Measurements from ENCODE around the gene HDAC8.
"Not testable (repeated sequence)": the region's sequence is repeated elsewhere in the genome, so short reads cannot be mapped to it uniquely, and the experiment has no call there.

The HDAC8 gene

DNA sequence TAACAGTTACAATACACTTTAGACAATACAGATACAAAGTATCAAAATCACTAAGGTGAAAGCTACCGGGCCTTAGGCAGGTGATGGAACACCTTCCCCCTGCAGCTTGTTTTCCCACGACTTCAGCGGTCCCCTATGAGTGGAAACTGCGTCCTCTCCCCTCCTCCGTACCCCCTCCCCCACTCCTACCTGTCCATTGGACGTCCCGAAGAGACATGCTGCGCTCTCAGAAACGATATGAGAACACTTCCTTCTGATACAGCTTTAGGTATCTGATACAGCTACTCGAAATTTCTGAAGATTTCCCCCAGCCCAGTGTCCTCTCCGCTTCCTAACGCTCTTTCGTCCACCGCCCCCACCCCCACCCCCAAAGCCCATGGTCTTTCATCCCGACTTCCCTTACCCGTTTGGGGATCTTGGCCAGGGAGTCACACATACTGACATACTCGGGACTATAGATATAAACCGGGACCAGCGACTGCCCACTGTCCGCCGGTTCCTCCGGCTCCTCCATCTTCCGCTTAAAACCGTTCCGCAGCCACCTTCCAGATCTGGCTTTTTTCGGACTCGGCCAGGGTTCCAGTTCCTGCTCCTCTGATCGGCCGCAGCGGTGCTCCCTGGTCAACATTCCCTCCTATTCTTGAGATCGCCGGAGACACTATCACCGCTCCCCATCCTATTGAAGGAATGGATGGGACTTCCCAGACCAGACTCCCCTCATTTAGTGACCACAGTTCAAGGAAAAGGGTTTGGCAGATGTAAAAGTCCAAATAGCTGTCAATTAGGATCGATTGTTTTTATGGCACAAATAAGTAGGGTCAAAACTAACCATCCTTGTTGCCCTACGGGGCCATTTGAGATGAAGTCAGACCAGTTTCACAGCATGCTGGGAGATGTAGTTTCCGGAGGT, at the start of gene HDAC8:
Gene HDAC8, minus strand, starts transcription at position 596 of the 910 bp plus-strand sequence. Its CDS starts 82 bp downstream, at position 514.
- Histone ChIP-seq H3K4me3 (ENCODE audit: low read length) (peak within 1 kb of the TSS; percentile 58), H3K9me3 (ENCODE audit: low read length) (no peaks in the 10 kb centered on the region), H3K36me3 (ENCODE audit: insufficient read depth, low read length) (peaks cover 14% of the 10 kb centered on the region), H3K4me1 (ENCODE audit: insufficient read depth, low read length) (no peaks in the 10 kb centered on the region), H3K27me3 (ENCODE audit: insufficient read depth, low read length) (no peaks in the 10 kb centered on the region), H2AFZ (ENCODE audit: low read depth, low read length) (peak within 1 kb of the TSS; percentile 46)

DNA sequence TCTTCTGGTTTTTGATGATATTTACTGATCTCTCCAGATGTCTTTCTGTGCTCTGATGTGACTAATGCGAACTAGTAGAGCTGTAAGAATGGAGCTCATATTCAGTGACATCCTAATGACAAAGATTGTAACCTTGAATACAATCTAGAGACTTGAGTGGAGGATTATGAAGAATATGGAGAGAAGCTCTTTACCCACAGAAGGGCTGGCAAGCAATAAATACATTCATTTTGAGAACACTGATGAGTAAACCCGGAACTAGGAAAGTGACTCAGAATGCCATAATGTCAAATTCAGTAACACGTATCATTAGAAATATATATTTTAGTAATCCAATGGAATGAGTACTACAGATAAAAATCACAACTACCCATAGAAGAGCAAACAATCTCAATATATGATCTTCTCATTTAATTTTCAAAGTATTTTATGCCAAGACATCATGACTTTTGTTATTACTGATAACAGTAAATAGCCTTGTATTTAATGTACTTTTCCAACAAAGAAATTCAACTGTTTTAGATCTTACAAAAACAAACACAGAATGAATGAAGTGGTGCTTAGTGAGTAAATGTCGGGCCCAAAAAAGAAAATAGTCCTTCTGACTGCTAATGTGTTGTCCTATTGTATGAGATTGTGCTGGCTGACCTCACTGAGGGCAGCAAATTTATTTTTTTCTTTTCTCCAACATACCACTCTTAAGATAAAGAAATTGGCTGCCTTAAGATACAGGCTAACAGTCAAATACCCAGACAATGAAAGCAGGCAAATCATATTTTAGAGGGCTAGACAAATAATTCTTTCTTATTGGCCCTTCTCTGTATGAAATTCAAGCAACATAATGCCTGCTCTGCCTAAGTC, 49.2 kb upstream of the HDAC8 start:
- Histone ChIP-seq H3K4me3 (ENCODE audit: low read length) (no peak overlapping the region), H2AFZ (ENCODE audit: low read depth, low read length) (no peak overlapping the region), H3K27me3 (ENCODE audit: insufficient read depth, low read length) (peaks cover 3% of the 10 kb centered on the region), H3K4me1 (ENCODE audit: insufficient read depth, low read length) (no peaks in the 10 kb centered on the region), H3K9me3 (ENCODE audit: low read length) (no peaks in the 10 kb centered on the region), H3K36me3 (ENCODE audit: insufficient read depth, low read length) (no peaks in the 10 kb centered on the region)

GRCh38 chrX:72621163-72621562, 48.5 kb upstream of the HDAC8 start:
- Histone ChIP-seq H3K27me3 (ENCODE audit: insufficient read depth, low read length) (peaks cover 3% of the 10 kb centered on the region), H3K36me3 (ENCODE audit: insufficient read depth, low read length) (no peaks in the 10 kb centered on the region), H2AFZ (ENCODE audit: low read depth, low read length) (no peak overlapping the region)

GRCh38 chrX:72620550-72621145, 48.0 kb upstream of the HDAC8 start:
- H3K9me3 ChIP-seq (ENCODE audit: low read length) = no peaks in the 10 kb centered on the region
- no peaks in the 10 kb centered on the region for H3K36me3 ChIP-seq (ENCODE audit: insufficient read depth, low read length)
- H3K4me3 ChIP-seq (ENCODE audit: low read length) = no peak overlapping the region
- no peaks in the 10 kb centered on the region for H3K4me1 ChIP-seq (ENCODE audit: insufficient read depth, low read length)
- H2AFZ ChIP-seq (ENCODE audit: low read depth, low read length) = no peak overlapping the region
- peaks cover 3% of the 10 kb centered on the region for H3K27me3 ChIP-seq (ENCODE audit: insufficient read depth, low read length)

More at GRCh38 chrX:72621163-72621562, 48.5 kb upstream of the HDAC8 start:
- Histone ChIP-seq H3K4me1 (ENCODE audit: insufficient read depth, low read length) (no peaks in the 10 kb centered on the region), H3K4me3 (ENCODE audit: low read length) (no peak overlapping the region), H3K9me3 (ENCODE audit: low read length) (no peaks in the 10 kb centered on the region)

DNA sequence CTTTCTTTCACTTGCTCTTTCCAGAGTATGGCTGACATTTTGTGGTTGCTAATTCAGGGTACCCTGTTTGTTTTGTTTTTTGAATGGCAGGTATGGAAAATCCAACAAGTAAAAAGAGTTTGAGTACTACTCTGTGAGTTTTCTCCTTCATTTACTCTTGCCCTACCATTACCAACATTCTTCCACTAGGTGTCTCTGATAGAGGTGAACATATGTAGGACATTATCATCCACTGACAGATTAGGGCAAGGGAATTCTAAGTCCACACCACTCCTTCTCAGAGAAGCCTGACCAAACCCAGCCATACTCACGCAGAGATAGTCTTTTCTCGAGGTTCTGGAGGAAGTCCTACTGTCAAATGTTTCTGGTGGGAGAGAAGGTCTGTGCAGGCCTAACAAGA, 36.7 kb upstream of the HDAC8 start:
- no peaks in the 10 kb centered on the region for H3K27me3 ChIP-seq (ENCODE audit: insufficient read depth, low read length)
- H2AFZ ChIP-seq (ENCODE audit: low read depth, low read length) = no peak overlapping the region
- H3K36me3 ChIP-seq (ENCODE audit: insufficient read depth, low read length) = no peaks in the 10 kb centered on the region
- no peaks in the 10 kb centered on the region for H3K4me1 ChIP-seq (ENCODE audit: insufficient read depth, low read length)
- no peaks in the 10 kb centered on the region for H3K9me3 ChIP-seq (ENCODE audit: low read length)
- no peak overlapping the region for H3K4me3 ChIP-seq (ENCODE audit: low read length)

DNA sequence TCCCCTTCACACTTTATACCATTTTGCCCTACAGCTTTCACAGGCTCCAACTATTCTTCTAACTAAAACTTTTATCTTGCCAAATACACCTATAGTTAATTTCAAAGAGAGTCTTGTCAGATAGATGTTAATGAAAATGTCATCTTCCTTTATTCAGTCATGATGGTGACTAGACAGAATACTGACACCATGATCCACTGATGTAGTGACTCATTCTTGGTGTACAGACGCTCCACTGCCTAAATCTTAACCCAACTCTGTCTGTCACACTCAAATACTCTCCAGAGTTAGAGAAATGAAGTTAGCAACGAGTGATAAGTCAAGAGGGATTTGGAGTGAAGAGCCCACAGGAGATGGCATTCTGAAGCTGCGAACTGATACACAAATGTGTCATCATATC, 32.1 kb upstream of the HDAC8 start:
- Histone ChIP-seq H3K36me3 (ENCODE audit: insufficient read depth, low read length) (no peaks in the 10 kb centered on the region), H3K9me3 (ENCODE audit: low read length) (no peaks in the 10 kb centered on the region), H3K4me1 (ENCODE audit: insufficient read depth, low read length) (no peaks in the 10 kb centered on the region), H3K27me3 (ENCODE audit: insufficient read depth, low read length) (no peaks in the 10 kb centered on the region), H3K4me3 (ENCODE audit: low read length) (no peak overlapping the region), H2AFZ (ENCODE audit: low read depth, low read length) (no peak overlapping the region)

DNA sequence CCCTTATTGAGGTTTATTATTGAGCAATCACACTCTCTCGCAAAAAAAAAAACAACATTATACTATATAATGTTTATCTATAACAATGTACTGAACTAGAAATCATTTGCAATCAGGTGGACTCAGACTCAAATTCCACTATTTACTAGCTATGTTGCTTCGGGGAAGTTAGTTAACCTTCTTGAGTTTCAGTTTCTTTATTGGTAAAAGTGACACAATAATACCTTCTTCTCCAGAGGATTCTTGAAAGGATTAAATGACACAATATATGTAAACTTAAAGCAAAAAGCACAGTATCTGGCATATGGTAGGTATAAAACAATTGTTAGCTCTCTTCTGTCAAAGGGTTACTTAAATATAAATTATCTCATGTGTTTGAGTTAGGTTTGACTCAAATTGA, 31.5 kb upstream of the HDAC8 start:
- Histone ChIP-seq H2AFZ (ENCODE audit: low read depth, low read length) (no peak overlapping the region), H3K27me3 (ENCODE audit: insufficient read depth, low read length) (no peaks in the 10 kb centered on the region)

GRCh38 chrX:72591038-72591437, 18.4 kb upstream of the HDAC8 start:
- H3K4me1 ChIP-seq (ENCODE audit: insufficient read depth, low read length); H3K27me3 ChIP-seq (ENCODE audit: insufficient read depth, low read length); H3K4me3 ChIP-seq (ENCODE audit: low read length); H2AFZ ChIP-seq (ENCODE audit: low read depth, low read length); H3K9me3 ChIP-seq (ENCODE audit: low read length); H3K36me3 ChIP-seq (ENCODE audit: insufficient read depth, low read length): not testable (repeated sequence)

More for the DNA sequence above, 31.5 kb upstream of the HDAC8 start:
- H3K9me3 ChIP-seq (ENCODE audit: low read length) = no peaks in the 10 kb centered on the region
- H3K4me3 ChIP-seq (ENCODE audit: low read length) = no peak overlapping the region
- no peaks in the 10 kb centered on the region for H3K36me3 ChIP-seq (ENCODE audit: insufficient read depth, low read length)
- no peaks in the 10 kb centered on the region for H3K4me1 ChIP-seq (ENCODE audit: insufficient read depth, low read length)

GRCh38 chrX:72584163-72584562, 11.5 kb upstream of the HDAC8 start:
- H3K4me3 ChIP-seq (ENCODE audit: low read length) = no peak overlapping the region
- H3K36me3 ChIP-seq (ENCODE audit: insufficient read depth, low read length) = no peaks in the 10 kb centered on the region
- H2AFZ ChIP-seq (ENCODE audit: low read depth, low read length) = no peak overlapping the region
- no peaks in the 10 kb centered on the region for H3K9me3 ChIP-seq (ENCODE audit: low read length)
- no peaks in the 10 kb centered on the region for H3K4me1 ChIP-seq (ENCODE audit: insufficient read depth, low read length)
- H3K27me3 ChIP-seq (ENCODE audit: insufficient read depth, low read length) = no peaks in the 10 kb centered on the region

GRCh38 chrX:72576141-72576894, 3.7 kb upstream of the HDAC8 start:
- H3K27me3 ChIP-seq (ENCODE audit: insufficient read depth, low read length) = no peaks in the 10 kb centered on the region
- H3K36me3 ChIP-seq (ENCODE audit: insufficient read depth, low read length) = no peaks in the 10 kb centered on the region
- no peaks in the 10 kb centered on the region for H3K9me3 ChIP-seq (ENCODE audit: low read length)
- H2AFZ ChIP-seq (ENCODE audit: low read depth, low read length) = no peak overlapping the region
- H3K4me3 ChIP-seq (ENCODE audit: low read length) = no peak overlapping the region
- no peaks in the 10 kb centered on the region for H3K4me1 ChIP-seq (ENCODE audit: insufficient read depth, low read length)

DNA sequence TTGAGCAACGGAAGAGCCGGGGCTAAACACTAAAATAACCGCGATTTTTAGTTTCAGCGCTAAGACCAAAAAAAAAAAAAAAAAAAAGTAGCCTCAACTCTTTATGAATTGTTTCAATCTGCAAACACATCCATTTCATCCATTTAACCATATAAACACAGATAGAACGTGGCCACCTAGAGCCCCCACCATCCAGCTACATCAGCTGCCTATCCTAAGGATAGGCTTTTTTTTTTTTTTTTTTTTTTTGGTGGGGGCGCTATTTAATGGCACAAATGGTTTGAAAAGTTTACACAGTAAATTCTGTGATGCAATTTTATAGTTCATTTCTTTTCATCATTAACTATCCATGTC, 492 bp upstream of the HDAC8 start:
- Histone ChIP-seq H3K4me1 (ENCODE audit: insufficient read depth, low read length) (no peaks in the 10 kb centered on the region), H3K36me3 (ENCODE audit: insufficient read depth, low read length) (peaks cover 9% of the 10 kb centered on the region), H3K27me3 (ENCODE audit: insufficient read depth, low read length) (no peaks in the 10 kb centered on the region), H3K9me3 (ENCODE audit: low read length) (no peaks in the 10 kb centered on the region), H2AFZ (ENCODE audit: low read depth, low read length) (peak overlapping the region; percentile 46), H3K4me3 (ENCODE audit: low read length) (peak overlapping the region; percentile 58)

GRCh38 chrX:72569786-72570185, 2.9 kb downstream of the HDAC8 start:
- H3K27me3 ChIP-seq (ENCODE audit: insufficient read depth, low read length) = no peaks in the 10 kb centered on the region
- H3K9me3 ChIP-seq (ENCODE audit: low read length) = no peaks in the 10 kb centered on the region
- no peaks in the 10 kb centered on the region for H3K4me1 ChIP-seq (ENCODE audit: insufficient read depth, low read length)
- H3K36me3 ChIP-seq (ENCODE audit: insufficient read depth, low read length) = peaks cover 24% of the 10 kb centered on the region
- no peak overlapping the region for H2AFZ ChIP-seq (ENCODE audit: low read depth, low read length)
- no peak overlapping the region for H3K4me3 ChIP-seq (ENCODE audit: low read length)
